Uterus (tissue), 2 donors: ENCODE results near the gene DOK3.

Source experiments
- POLR2A ChIP-seq, 2 donors: fragments of 450-650 bp; IDR thresholded peaks; one replicate each; pipeline ENCODE4 v1.6.1; 2016; ENCODE audit warnings: antibody characterized with exemption in 2 of 2, mild to moderate bottlenecking in 1 of 2, moderate library complexity in 1 of 2
- TF ChIP-seq, protein P1 (sequence below), 4 experiments: fragments of 200-600 bp in 2 of 4; fragments of 450-650 bp in 2 of 4; sonication (generic) in 2 of 4; IDR thresholded peaks; one replicate each; pipeline ENCODE4 v1.5.1; 2016 to 2019; ENCODE audit warnings: antibody characterized with exemption in 4 of 4, mild to moderate bottlenecking in 2 of 4, moderate library complexity in 1 of 4

DNA sequence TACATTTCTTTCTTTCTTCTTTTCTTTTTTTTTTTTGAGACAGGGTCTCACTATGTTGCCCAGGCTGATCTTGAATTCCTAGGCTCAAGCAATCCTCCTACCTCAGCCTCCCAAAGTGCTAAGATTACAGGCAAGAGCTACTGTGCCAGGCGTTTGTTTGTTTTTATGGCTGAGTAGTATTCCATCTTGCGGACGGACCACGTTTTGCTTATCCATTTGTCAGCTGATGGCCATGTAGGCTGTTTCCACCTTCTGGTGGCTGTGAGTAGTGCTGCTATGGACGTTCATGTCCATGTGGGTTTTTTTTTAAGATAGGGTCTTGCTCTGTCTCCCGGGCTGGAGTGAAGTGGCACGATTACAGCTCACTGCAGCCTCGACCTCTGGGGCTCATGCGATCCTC, 2.5 kb downstream of the DOK3 start:
- TF ChIP-seq POLR2A (IDR thresholded peaks at IDR 0.05) = no peak
- TF ChIP-seq, protein P1, sequence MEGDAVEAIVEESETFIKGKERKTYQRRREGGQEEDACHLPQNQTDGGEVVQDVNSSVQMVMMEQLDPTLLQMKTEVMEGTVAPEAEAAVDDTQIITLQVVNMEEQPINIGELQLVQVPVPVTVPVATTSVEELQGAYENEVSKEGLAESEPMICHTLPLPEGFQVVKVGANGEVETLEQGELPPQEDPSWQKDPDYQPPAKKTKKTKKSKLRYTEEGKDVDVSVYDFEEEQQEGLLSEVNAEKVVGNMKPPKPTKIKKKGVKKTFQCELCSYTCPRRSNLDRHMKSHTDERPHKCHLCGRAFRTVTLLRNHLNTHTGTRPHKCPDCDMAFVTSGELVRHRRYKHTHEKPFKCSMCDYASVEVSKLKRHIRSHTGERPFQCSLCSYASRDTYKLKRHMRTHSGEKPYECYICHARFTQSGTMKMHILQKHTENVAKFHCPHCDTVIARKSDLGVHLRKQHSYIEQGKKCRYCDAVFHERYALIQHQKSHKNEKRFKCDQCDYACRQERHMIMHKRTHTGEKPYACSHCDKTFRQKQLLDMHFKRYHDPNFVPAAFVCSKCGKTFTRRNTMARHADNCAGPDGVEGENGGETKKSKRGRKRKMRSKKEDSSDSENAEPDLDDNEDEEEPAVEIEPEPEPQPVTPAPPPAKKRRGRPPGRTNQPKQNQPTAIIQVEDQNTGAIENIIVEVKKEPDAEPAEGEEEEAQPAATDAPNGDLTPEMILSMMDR (IDR thresholded peaks at IDR 0.05) = no peak
